A673 (cell line): ENCODE measurements around the gene RAPGEFL1. TPM values are rescaled to one million over a fixed set of nuclear protein-coding genes. Genes with fewer than 3 reads are reported as not detected.
A peak's percentile ranks its signal among the peaks of the same experiment; 100 is the strongest.

Experiments
- BruUV-seq: library from RNA; stranded (reverse); fragments of 400-500 nt; replicated peaks from 2 replicates; lab custom pipeline; 2021; lab: Mats Ljungman, UMichigan
- CTCF ChIA-PET: fragments of 300-600 bp; sonication (Branson Sonifier 250); formaldehyde crosslinking; loops from one replicate; lab custom pipeline; 2022; ENCODE audit warnings: antibody characterized with exemption; lab: Charles Lee
- POLR2A ChIA-PET: fragments of 300-600 bp; sonication (Branson Sonifier 250); formaldehyde crosslinking; loops from one replicate; lab custom pipeline; 2022; ENCODE audit warnings: antibody characterized with exemption; ENCODE audit not compliant: low non-redundant PET; lab: Charles Lee
- DNase-seq: peaks from one replicate; pipeline ENCODE4 v3.0.0-alpha.2; 2015; ENCODE audit warnings: low spot score
- H3K27ac ChIP-seq: fragments of 200-600 bp; sonication (generic); 2 replicates; pipeline ENCODE4 v1.5.1; 2016; ENCODE audit warnings: mixed run types, low read depth, mild to moderate bottlenecking, mixed read lengths, antibody characterized with exemption, low read length; ENCODE audit not compliant: poor library complexity, severe bottlenecking
- H3K27me3 ChIP-seq: fragments of 200-600 bp; sonication (generic); replicated peaks from 2 replicates; pipeline ENCODE4 v1.6.1; 2017; ENCODE audit warnings: mixed run types, low read depth, mild to moderate bottlenecking, mixed read lengths, antibody characterized with exemption, low read length; ENCODE audit not compliant: insufficient read depth, poor library complexity
- H3K36me3 ChIP-seq: fragments of 200-600 bp; sonication (generic); 2 replicates; pipeline ENCODE4 v1.6.1; 2016; ENCODE audit warnings: mixed run types, mild to moderate bottlenecking, mixed read lengths, antibody characterized with exemption, low read length; ENCODE audit not compliant: insufficient read depth, poor library complexity, severe bottlenecking
- H3K4me1 ChIP-seq: fragments of 200-600 bp; sonication (generic); 2 replicates; pipeline ENCODE4 v1.6.1; 2017; ENCODE audit warnings: mixed run types, mild to moderate bottlenecking, mixed read lengths, antibody characterized with exemption, low read length; ENCODE audit not compliant: insufficient read depth, poor library complexity, severe bottlenecking
- H3K4me3 ChIP-seq: fragments of 200-600 bp; sonication (generic); 2 replicates; pipeline ENCODE4 v1.5.1; 2016; ENCODE audit warnings: low read depth, mixed run types, mild to moderate bottlenecking, mixed read lengths, low read length; ENCODE audit not compliant: poor library complexity, severe bottlenecking
- H3K9me3 ChIP-seq: fragments of 200-600 bp; sonication (generic); 2 replicates; pipeline ENCODE4 v1.6.1; 2016; ENCODE audit warnings: mixed run types, low read depth, mild to moderate bottlenecking, mixed read lengths, antibody characterized with exemption, low read length; ENCODE audit not compliant: poor library complexity, severe bottlenecking
- EZH2 ChIP-seq: fragments of 200-600 bp; sonication (generic); IDR thresholded peaks from 2 replicates; pipeline ENCODE4 v1.6.1; 2017; ENCODE audit warnings: borderline replicate concordance, low read depth, mild to moderate bottlenecking, mixed read lengths, antibody characterized with exemption, low read length; ENCODE audit not compliant: poor library complexity, severe bottlenecking
- intact Hi-C: fragments of 100-400 bp; cut with micrococcal nuclease; formaldehyde crosslinking; loops from one replicate; pipeline ENCODE4 v1.10.0; 2022; ENCODE audit not compliant: unreplicated experiment
- total RNA-seq: library from RNA; stranded (reverse); gene quantifications from 2 replicates; pipeline ENCODE4 v1.2.3, GENCODE V29; 2021
- TF ChIP-seq, protein P1 (sequence below): fragments of 300-800, 200-600 bp; sonication (generic); conservative IDR thresholded peaks from 2 replicates; pipeline ENCODE4 v1.5.1; 2017; ENCODE audit warnings: low read depth, mild to moderate bottlenecking, antibody characterized with exemption, low read length, moderate library complexity, mixed read lengths

RAPGEFL1 gene
- total RNA-seq, 1 experiment from 2014 or later, result 11.9 TPM

DNA sequence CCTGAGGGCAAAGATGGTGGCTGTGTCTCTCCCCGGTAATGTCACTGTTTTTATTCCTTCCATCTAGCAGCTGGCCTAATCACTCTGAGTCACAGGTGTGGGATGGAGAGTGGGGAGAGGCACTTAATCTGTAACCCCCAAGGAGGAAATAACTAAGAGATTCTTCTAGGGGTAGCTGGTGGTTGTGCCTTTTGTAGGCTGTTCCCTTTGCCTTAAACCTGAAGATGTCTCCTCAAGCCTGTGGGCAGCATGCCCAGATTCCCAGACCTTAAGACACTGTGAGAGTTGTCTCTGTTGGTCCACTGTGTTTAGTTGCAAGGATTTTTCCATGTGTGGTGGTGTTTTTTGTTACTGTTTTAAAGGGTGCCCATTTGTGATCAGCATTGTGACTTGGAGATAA, 5.5 kb upstream of the RAPGEFL1 start:
- intact Hi-C loops, result no loop called here
- no peak for TF ChIP-seq EZH2
- TF ChIP-seq, protein P1, sequence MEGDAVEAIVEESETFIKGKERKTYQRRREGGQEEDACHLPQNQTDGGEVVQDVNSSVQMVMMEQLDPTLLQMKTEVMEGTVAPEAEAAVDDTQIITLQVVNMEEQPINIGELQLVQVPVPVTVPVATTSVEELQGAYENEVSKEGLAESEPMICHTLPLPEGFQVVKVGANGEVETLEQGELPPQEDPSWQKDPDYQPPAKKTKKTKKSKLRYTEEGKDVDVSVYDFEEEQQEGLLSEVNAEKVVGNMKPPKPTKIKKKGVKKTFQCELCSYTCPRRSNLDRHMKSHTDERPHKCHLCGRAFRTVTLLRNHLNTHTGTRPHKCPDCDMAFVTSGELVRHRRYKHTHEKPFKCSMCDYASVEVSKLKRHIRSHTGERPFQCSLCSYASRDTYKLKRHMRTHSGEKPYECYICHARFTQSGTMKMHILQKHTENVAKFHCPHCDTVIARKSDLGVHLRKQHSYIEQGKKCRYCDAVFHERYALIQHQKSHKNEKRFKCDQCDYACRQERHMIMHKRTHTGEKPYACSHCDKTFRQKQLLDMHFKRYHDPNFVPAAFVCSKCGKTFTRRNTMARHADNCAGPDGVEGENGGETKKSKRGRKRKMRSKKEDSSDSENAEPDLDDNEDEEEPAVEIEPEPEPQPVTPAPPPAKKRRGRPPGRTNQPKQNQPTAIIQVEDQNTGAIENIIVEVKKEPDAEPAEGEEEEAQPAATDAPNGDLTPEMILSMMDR, result no peak
- Histone ChIP-seq H3K4me1 (peaks cover under 1% of the 10 kb centered on the region), H3K27ac (no peak overlapping the region), H3K4me3 (no peak overlapping the region), H3K9me3 (no peaks in the 10 kb centered on the region), H3K27me3 (no peaks in the 10 kb centered on the region), H3K36me3 (peaks cover 40% of the 10 kb centered on the region)
- TSS peak; percentile 60 for BruUV-seq
- DNase-seq, result no peak
- ChIA-PET CTCF (no interaction called here), POLR2A (no interaction called here)

- no TSS peak for BruUV-seq
- ChIA-PET CTCF (no interaction called here), POLR2A (no interaction called here)
- Histone ChIP-seq H3K27me3 (no peaks in the 10 kb centered on the region), H3K27ac (no peak overlapping the region), H3K4me1 (peaks cover 4% of the 10 kb centered on the region), H3K9me3 (no peaks in the 10 kb centered on the region), H3K36me3 (peaks cover 33% of the 10 kb centered on the region), H3K4me3 (no peak overlapping the region)
- TF ChIP-seq, protein P1, result no peak
- TF ChIP-seq EZH2, result no peak
- DNase-seq, result no peak
- intact Hi-C loops, result no loop called here
These were observed 4.0 kb upstream of the RAPGEFL1 start for GRCh38 chr17:40173091-40173777.

- Histone ChIP-seq H3K27me3 (no peaks in the 10 kb centered on the region), H3K27ac (no peak overlapping the region), H3K4me1 (peaks cover 4% of the 10 kb centered on the region), H3K4me3 (no peak overlapping the region), H3K36me3 (peaks cover 28% of the 10 kb centered on the region), H3K9me3 (no peaks in the 10 kb centered on the region)
- POLR2A ChIA-PET, result no interaction called here
- intact Hi-C loops, result no loop called here
- no peak for DNase-seq
- CTCF ChIA-PET, result no interaction called here
- BruUV-seq, result no TSS peak
- TF ChIP-seq, protein P1, result no peak
- no peak for TF ChIP-seq EZH2
These were observed 3.5 kb upstream of the RAPGEFL1 start for GRCh38 chr17:40173778-40174135.
